ENCODE measurements around the gene SDK1. TPM values are rescaled to one million over a fixed set of nuclear protein-coding genes. Genes with fewer than 3 reads are reported as not detected.

The SDK1 gene
- polyA plus RNA-seq, 12 donors = 1.7 to 5.8 (median 2.8) TPM; not detected in 1

DNA sequence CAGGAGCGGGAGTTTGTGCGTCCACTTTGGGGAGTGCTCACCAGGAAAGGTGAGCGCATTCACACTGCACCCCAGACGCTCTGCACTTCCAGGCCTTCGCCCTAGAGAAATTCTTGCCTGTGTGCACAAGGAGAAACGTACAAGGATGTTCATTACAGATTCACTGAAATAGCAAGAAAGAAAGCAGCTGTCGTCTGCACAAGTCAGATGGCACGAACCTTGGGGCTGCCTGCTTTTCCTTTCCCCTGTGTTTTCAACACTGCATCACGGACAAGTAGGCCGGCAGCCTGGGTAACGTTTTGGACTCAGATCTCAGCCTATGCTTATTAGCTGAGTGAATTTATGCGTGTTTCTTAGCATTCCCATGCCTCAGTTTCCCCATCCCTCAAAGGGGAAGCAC lies 834.2 kb downstream of the SDK1 start:
- DNase-seq = no peak

DNA sequence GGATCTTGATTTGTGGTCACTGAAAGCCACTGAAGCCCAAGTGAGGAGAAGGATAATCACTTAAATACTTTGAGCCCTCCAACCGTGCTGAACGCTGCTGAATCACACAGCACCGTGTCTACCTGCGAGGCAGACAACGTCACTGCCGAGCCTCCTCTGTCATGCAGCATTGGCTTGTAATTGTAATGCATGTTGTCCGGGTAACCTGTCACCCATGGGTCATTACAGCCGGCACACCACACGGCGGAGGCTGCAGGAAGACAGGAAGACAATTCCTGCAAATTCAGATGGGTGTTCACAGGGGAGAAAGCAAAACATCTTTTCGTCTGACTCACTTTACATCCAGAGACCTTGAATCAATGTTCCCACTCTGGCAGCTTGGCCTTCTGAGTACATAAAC lies 835.0 kb downstream of the SDK1 start:
- no peak for DNase-seq

GRCh38 chr7:4136501-4137110 lies 835.6 kb downstream of the SDK1 start:
- DNase-seq = no peak

DNA sequence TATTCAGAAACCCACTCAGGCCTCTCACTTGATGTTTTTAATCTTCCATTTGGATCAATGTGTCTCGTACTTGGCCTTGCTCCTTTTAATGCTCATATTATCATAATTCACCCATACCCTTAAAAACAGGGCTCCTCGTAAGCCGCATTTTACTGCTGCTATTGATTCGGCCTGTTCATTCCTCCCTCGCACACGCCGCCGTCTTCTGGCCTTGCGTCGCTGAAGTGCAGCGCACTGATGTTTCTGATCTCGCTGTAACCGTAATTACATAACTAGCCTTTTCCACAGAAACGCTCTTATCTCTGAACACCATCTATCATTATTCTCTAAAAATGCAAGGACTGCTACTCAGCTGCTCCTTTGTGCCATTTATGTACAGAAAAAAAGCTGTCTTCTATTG lies 836.5 kb downstream of the SDK1 start:
- no peak for DNase-seq

DNA sequence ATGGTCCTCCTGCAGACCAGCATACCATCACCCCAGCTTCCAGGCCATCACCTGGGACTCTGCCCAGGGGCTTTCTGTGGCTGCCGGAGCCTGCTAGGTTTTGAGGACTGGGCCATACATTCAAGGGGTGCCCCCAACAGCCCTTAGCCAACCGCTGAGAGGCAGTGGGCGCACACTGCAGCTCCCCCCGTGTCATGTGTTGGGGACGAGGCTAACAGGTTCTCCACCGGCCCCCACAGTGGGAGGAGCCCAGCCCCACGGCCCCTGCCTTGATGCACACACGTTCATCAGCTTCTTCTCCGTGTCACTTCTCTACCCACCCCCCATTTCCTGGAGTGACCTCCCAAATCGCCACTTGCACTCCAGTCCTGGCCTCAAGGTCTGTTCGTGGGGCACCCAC lies 837.8 kb downstream of the SDK1 start:
- no peak for DNase-seq

- no peak for DNase-seq
Measured at GRCh38 chr7:4139656-4140625, 838.9 kb downstream of the SDK1 start.

GRCh38 chr7:4140933-4141332 lies 839.9 kb downstream of the SDK1 start:
- DNase-seq = no peak

GRCh38 chr7:4143006-4143405 lies 842.0 kb downstream of the SDK1 start:
- no peak for DNase-seq

DNA sequence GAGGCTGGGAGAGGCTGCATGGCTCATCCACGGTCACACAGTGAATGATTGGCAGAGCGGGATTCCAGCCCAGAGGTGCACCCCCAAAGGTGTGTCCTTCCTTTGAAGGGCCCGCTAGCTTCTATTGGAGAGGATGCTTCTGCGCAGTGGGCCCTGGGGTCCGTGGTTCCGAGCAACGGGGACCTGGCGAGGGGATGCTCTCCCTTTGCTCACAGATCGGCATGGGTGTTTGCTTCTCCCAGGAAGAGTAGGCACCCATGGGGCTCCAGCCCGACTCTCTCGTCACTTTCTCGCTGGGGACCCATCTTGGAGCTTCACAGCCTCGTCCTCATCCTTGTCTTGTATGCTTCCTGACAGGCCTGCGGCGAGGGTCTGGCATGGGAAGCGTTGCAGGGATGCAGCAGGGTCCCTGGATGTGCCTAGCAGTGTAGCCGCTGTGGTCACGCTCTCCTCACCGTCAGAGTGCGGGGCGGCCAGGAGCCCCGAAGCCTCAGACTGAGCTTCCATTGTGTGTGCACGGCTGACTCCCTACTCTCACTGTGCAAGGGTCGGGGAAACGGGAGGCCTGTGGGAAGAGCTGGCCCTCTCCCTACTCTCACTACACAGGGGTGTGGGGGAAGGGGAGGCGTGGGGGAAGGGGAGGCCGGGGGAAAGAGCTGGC lies 842.6 kb downstream of the SDK1 start:
- DNase-seq = no peak

GRCh38 chr7:4144172-4144701 lies 843.2 kb downstream of the SDK1 start:
- no peak for DNase-seq

- DNase-seq = peak; percentile 75
Measured at GRCh38 chr7:4144811-4145510, 843.9 kb downstream of the SDK1 start.

- DNase-seq = no peak
Measured at GRCh38 chr7:4145576-4145975, 844.5 kb downstream of the SDK1 start.

DNA sequence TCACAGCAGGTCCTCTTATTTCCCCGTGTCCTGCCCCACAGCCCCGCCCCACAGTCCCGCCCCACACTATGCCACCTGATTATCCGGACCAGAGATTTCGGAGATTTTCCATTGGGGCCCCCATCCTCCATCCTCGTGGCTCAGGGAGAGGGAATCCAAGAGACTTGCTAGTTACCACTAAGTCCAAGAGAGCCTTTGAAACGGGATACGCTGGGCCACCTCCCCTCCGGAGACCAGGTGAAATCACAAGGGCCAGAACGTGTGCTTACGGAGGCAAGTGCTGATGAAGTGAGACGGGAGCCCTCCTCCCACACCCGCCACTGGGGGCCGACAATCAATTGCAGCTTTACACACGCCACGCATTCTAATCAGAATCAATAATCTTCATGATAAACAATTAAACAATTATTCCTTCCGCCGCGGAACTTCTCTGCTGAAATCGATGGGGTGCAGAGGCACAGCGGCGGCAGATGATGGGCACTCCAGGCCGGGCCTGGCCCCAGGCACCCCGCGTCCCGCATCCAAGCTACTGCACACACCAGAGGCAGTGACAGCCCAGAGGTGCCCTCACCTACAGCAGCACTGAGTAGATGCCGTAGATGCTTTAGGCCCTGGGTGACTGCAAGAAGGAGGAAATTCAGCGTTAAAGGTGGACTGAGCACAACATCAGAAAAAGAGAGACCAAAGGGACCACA lies 847.0 kb downstream of the SDK1 start:
- no peak for DNase-seq

GRCh38 chr7:4149236-4149635 lies 848.2 kb downstream of the SDK1 start:
- no peak for DNase-seq

DNA sequence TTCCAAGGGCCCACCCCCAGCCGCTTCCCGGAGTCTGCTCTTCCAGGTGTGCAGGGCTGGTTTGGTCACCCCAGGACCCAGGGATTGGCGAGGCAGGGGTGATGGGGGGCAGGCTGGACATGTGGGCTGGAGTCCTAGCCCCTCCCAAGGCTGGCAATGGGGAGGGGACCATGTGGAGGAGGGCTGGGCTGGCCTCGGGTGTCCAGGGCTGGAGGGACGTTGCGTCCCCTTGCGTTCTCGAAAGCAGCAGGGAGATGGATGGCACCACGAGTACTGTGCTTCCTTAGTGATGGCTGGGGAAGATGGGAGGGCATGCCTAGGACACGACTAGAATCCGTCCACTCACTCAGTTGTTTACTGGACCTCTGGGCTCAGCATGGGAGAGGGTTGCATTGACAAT lies 848.6 kb downstream of the SDK1 start:
- no peak for DNase-seq

GRCh38 chr7:4150731-4151130 lies 849.7 kb downstream of the SDK1 start:
- DNase-seq = no peak

DNA sequence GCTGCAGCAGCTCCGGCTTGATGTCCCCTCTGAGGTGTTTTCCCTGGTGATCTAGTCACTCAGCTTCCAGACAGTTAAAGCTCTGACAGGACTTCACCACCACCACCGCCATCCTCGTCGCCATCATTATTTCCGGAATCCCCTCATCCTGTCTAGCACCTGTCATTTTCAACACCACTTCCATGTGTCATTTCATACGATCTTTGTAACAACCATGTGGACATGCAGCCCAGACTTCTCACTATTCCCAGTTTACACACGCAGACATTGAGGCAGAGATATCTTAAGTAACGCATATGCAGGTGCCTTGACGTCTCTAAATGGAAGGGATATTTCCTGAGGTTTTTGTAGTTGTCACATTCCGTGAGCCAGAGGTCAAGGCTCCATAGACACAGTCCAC lies 850.5 kb downstream of the SDK1 start:
- DNase-seq = no peak

DNA sequence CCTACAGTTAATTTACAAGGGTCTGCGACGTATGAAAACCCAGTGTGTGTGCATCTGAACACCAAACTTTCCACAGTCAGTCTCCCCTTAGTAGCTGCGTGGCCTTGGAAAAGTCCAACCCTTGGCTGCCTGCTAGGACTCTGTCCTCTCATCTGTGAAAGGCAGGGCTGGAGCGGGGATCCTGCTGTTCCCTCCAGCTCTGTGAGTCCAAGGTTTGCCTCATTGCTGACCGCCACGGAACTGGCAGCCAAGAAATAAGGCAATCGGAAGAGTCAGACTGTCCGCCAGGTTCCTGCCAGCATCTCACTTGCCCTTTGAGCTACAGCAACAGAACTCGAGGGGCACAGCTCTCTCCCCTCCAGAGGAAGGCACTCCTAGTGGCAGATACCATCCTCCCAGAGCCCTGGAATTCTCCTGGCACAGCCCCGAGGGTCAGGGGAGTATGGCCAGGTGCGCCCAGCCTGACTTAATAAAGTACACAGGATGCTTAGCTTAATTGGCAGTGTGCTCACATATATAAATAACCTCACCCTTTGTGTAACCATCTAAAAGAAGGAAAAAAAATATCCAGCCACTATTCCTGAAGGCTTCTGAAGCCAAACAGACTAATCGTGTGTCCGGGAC lies 851.0 kb downstream of the SDK1 start:
- no peak for DNase-seq

DNA sequence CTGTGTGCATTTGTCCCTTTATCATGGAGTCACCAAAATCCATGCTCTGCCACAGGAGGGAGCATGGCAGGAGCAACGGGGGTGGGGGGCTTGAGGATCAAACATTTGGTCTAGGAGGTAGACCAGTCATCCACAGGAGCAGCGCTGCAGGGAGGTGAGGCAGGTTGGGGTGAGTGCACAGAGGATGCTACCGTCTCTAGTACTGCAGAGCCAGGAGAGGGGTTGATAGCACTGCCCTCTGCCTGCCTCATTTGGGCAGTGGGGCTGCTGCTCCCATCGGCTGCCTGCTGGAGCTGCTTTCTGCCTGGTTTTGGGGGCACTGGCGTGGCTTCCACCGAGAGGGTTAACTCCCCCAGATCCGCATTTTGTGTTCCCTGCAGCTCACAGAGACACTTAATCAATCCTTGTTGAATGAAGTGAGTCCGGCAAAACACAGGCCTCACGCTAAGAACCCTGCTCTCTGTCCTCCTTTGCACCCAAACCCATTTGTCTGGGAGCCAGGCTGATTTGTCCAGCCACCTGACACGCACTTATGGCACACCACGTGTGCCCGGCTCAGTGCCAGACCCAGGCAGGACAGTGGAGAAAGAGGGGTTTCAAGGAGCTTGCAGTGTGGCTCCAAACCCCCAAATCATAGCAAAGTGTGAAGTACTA lies 854.0 kb downstream of the SDK1 start:
- no peak for DNase-seq

DNA sequence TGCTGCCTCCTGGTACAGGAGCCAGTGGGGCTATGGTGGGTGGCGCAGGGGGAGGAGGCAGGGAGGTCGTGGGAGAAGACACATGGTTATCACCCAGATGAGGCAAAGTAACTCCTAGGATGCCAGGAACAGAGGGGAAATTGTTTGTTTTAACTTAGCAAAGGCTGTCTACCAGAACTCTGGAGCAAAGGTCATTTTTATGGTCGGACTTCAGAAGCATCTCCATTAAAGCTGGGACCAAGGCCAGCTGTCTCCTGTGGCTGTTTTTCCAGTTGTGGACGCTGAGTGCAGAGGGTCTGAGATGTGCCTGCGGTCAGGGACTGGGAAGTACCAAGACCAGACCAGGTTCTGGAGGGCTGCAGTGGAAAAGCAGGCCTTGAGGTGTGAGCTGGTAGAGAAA lies 855.1 kb downstream of the SDK1 start:
- DNase-seq = no peak

Data from muscle of arm (tissue), 12 donors.